Activated naive CD4-positive, alpha-beta T cell treated with anti-CD3 and anti-CD28 coated beads, Interleukin-2, amount 50 U/mL, for 72 hours (primary cell): ENCODE data around the gene PROX1. TPM values are rescaled to one million over a fixed set of nuclear protein-coding genes. Genes with fewer than 3 reads are reported as not detected.
A peak's percentile ranks its signal among the peaks of the same experiment; 100 is the strongest.

ENCODE experiments used
- ATAC-seq, 2 donors: fragments of 150-1000 bp; cut with Tn5 transposase; 2 replicates each; pipeline ENCODE4 v1.10.0; 2021; ENCODE audit warnings: mild to moderate bottlenecking in 2 of 2, moderate library complexity in 2 of 2
- DNase-seq, 2 donors: peaks; one replicate each; pipeline ENCODE4 v3.0.0; 2021 to 2022; ENCODE audit warnings: low spot score in 2 of 2
- H3K27ac Mint-ChIP-seq, 2 donors: one replicate each; pipeline ENCODE4 v1.8.0; 2022; ENCODE audit warnings: mild to moderate bottlenecking in 2 of 2, mixed read lengths in 2 of 2
- H3K36me3 Mint-ChIP-seq, 2 donors: one replicate each; pipeline ENCODE4 v1.8.0; 2022; ENCODE audit warnings: mixed read lengths in 2 of 2
- H3K9me3 Mint-ChIP-seq, 2 donors: one replicate each; pipeline ENCODE4 v1.8.0; 2022; ENCODE audit warnings: mixed read lengths in 2 of 2
- total RNA-seq, 2 donors: library from RNA; stranded (reverse); gene quantifications; one replicate each; pipeline ENCODE4 v1.2.3, GENCODE V29; 2022

PROX1 gene
- total RNA-seq, 2 donors from 2014 or later: 0.08 to 0.34 TPM

DNA sequence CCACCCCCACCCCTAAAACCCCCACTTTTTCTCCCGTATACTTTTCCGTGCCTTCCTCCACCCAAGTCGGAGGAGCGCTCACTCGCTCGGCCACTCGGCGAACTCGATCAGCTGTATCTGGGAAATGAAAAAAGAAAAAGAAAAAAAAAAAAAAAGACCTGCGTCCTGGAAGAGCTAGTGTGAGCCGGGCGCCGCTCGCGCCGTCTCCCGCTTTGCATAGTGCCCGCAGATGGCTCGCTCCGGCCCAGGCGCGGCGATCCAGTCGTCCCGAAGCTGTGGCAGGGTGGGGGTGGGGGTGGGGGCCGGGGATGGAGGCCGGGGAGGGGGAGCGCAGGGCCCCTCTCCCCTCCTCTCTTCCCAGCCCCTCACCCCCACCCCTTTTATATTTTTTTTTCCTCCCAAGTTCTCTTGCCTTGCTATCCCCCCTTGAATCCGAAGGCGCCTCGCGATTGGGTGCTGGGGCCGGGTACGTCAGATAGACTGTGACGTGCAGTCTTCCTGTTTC is 299 bp upstream of the PROX1 start:
- no peak for DNase-seq
- Mint-ChIP-seq H3K36me3 (peaks cover 8 to 21% of the 10 kb centered on the region in 2 donors), H3K27ac (peak overlapping the region in 1 of 2 donors; percentile 32), H3K9me3 (no peaks in the 10 kb centered on the region)
- peak; percentile 32 to 84 for ATAC-seq

GRCh38 chr1:213988507-213989001 is 781 bp downstream of the PROX1 start:
- Mint-ChIP-seq H3K36me3 (peaks cover 8 to 21% of the 10 kb centered on the region in 2 donors), H3K9me3 (no peaks in the 10 kb centered on the region), H3K27ac (peak overlapping the region in 1 of 2 donors; percentile 32)
- ATAC-seq (no peak), DNase-seq (no peak)

GRCh38 chr1:213989002-213989855 is 1.5 kb downstream of the PROX1 start:
- Mint-ChIP-seq H3K27ac (no peak overlapping the region), H3K36me3 (peaks cover 8 to 14% of the 10 kb centered on the region in 2 donors), H3K9me3 (no peaks in the 10 kb centered on the region)
- ATAC-seq (no peak), DNase-seq (no peak)

DNA sequence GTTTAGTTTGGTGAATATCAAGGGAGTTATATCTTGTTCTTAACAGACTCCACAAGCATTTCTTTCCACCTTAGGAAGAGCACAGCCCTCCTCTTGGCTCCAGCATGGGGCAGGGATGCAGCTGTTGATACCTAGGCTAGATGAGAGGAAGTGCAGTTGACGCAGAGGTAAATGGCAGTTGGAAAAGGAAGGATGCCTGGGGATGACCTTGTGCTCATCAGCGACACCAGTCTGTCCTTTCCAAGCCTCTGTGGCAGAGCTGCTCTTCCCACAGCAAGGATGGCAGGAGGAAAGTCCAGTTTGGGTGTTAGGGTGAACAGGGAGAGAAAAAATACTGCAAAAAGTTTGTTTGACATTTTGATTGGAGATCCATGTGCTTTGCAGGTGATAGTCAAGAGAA is 6.2 kb downstream of the PROX1 start:
- ATAC-seq: no peak
- Mint-ChIP-seq H3K27ac (no peak overlapping the region), H3K9me3 (no peaks in the 10 kb centered on the region)

GRCh38 chr1:213994888-213995287 is 7.1 kb downstream of the PROX1 start:
- H3K27ac Mint-ChIP-seq: no peak overlapping the region
- no peaks in the 10 kb centered on the region for H3K9me3 Mint-ChIP-seq
- peaks cover 0 to 5% of the 10 kb centered on the region in 2 donors for H3K36me3 Mint-ChIP-seq
- DNase-seq: no peak
- no peak for ATAC-seq

More for the DNA sequence above, 6.2 kb downstream of the PROX1 start:
- H3K36me3 Mint-ChIP-seq: peaks cover 5 to 7% of the 10 kb centered on the region in 2 donors
- DNase-seq: no peak

DNA sequence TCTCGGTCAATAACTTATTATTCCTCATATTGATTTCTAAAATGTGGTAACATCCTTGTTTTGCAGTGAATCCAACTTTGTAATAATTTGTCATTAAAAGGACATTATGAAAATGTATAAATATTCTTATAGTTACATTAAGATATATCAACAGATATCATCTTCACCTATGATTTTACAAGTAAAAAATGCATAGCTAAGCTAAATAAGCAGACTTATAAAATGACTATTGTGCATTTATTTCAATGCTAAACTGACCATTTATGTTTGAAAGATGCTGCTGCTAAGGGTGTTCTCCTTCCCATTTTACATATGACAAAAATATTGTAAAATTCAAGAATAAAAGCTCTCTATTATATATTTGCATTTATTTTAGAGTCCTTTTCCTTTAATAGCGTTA is 7.8 kb downstream of the PROX1 start:
- no peak for ATAC-seq
- DNase-seq: no peak
- H3K27ac Mint-ChIP-seq: no peak overlapping the region
- peaks cover 0 to 5% of the 10 kb centered on the region in 2 donors for H3K36me3 Mint-ChIP-seq
- H3K9me3 Mint-ChIP-seq: no peaks in the 10 kb centered on the region

DNA sequence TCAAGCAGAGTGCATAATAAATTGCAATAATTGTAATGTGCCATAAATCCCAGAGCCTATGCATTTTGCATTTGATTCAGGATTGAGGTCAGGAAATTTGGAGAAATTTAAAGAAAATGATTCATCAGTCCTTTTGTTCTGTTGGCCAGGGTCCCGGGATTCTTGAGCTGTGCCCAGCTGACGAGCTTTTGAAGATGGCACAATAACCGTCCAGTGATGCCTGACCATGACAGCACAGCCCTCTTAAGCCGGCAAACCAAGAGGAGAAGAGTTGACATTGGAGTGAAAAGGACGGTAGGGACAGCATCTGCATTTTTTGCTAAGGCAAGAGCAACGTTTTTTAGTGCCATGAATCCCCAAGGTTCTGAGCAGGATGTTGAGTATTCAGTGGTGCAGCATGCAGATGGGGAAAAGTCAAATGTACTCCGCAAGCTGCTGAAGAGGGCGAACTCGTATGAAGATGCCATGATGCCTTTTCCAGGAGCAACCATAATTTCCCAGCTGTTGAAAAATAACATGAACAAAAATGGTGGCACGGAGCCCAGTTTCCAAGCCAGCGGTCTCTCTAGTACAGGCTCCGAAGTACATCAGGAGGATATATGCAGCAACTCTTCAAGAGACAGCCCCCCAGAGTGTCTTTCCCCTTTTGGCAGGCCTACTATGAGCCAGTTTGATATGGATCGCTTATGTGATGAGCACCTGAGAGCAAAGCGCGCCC is 8.7 kb downstream of the PROX1 start:
- no peak overlapping the region for H3K27ac Mint-ChIP-seq

GRCh38 chr1:213997038-213997771 is 9.4 kb downstream of the PROX1 start:
- no peak for ATAC-seq
- Mint-ChIP-seq H3K36me3 (peaks cover 0 to 5% of the 10 kb centered on the region in 2 donors), H3K9me3 (no peaks in the 10 kb centered on the region), H3K27ac (no peak overlapping the region)
- no peak for DNase-seq

More for the DNA sequence above, 8.7 kb downstream of the PROX1 start:
- Mint-ChIP-seq H3K9me3 (no peaks in the 10 kb centered on the region), H3K36me3 (peaks cover 0 to 5% of the 10 kb centered on the region in 2 donors)
- DNase-seq (no peak), ATAC-seq (no peak)

DNA sequence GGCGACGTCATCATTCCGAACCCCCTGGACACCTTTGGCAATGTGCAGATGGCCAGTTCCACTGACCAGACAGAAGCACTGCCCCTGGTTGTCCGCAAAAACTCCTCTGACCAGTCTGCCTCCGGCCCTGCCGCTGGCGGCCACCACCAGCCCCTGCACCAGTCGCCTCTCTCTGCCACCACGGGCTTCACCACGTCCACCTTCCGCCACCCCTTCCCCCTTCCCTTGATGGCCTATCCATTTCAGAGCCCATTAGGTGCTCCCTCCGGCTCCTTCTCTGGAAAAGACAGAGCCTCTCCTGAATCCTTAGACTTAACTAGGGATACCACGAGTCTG is 10.0 kb downstream of the PROX1 start:
- DNase-seq (no peak), ATAC-seq (no peak)
- Mint-ChIP-seq H3K9me3 (no peaks in the 10 kb centered on the region), H3K36me3 (peaks cover 0 to 5% of the 10 kb centered on the region in 2 donors), H3K27ac (no peak overlapping the region)

- no peak overlapping the region for H3K27ac Mint-ChIP-seq
- H3K9me3 Mint-ChIP-seq: no peaks in the 10 kb centered on the region
- no peak for ATAC-seq
- no peak for DNase-seq
- peaks cover 0 to 5% of the 10 kb centered on the region in 2 donors for H3K36me3 Mint-ChIP-seq
Measured at GRCh38 chr1:213998785-213999184, 11.0 kb downstream of the PROX1 start.

GRCh38 chr1:213999732-214000131 is 12.0 kb downstream of the PROX1 start:
- Mint-ChIP-seq H3K27ac (no peak overlapping the region), H3K9me3 (no peaks in the 10 kb centered on the region), H3K36me3 (peaks cover 0 to 5% of the 10 kb centered on the region in 2 donors)
- DNase-seq (no peak), ATAC-seq (no peak)

GRCh38 chr1:214002060-214002459 is 14.3 kb downstream of the PROX1 start:
- Mint-ChIP-seq H3K9me3 (no peaks in the 10 kb centered on the region), H3K27ac (no peak overlapping the region), H3K36me3 (peaks cover 0 to 4% of the 10 kb centered on the region in 2 donors)
- ATAC-seq (no peak), DNase-seq (no peak)

- ATAC-seq (no peak), DNase-seq (no peak)
- Mint-ChIP-seq H3K9me3 (no peaks in the 10 kb centered on the region), H3K36me3 (peaks cover 0 to 4% of the 10 kb centered on the region in 2 donors), H3K27ac (no peak overlapping the region)
Measured at GRCh38 chr1:214002472-214002871, 14.7 kb downstream of the PROX1 start.

GRCh38 chr1:214003233-214003632 is 15.5 kb downstream of the PROX1 start:
- ATAC-seq (no peak), DNase-seq (no peak)
- Mint-ChIP-seq H3K27ac (no peak overlapping the region), H3K36me3 (peaks cover 0 to 4% of the 10 kb centered on the region in 2 donors), H3K9me3 (no peaks in the 10 kb centered on the region)

DNA sequence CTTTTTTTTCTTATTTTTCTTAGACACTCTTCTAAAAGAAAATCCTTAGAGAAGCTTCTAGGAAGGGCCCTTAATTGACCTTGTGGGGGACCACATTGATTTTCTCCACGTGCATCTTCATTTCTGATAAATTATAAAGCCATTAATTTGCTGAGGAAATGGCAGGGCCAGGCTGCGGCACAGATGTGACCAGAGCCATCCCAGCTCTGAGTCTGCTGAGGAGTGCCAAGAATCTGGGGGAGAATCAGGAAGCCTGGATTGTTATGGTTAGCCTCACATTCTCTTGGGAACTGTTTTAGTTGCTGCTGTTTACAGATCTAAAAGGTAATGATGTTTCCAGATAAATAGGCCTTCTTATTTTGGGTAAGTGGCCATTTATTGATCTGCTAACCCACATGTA is 16.2 kb downstream of the PROX1 start:
- no peak overlapping the region for H3K27ac Mint-ChIP-seq
- H3K9me3 Mint-ChIP-seq: no peaks in the 10 kb centered on the region
- no peak for DNase-seq
- H3K36me3 Mint-ChIP-seq: peaks cover 0 to 4% of the 10 kb centered on the region in 2 donors
- no peak for ATAC-seq

DNA sequence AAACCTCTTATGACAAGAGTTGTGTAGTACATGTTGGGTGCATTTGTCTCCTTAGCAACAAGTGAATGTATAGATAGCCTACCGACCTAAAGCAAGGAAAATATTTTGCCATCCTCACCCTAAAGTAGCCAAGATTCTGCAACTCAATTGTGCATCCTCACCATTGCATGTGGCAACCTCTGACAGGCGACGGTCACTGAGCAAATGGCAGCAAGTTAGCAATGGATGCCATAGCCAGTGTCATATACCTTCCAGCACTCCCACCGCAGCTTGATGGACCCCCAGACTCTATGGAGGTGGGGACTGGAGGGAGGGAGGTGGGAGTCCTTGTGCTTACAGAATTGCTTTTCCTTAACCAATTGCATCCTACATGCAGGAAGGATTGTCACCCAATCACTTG is 17.0 kb downstream of the PROX1 start:
- peaks cover 0 to 4% of the 10 kb centered on the region in 2 donors for H3K36me3 Mint-ChIP-seq
- ATAC-seq: no peak
- DNase-seq: no peak
- no peak overlapping the region for H3K27ac Mint-ChIP-seq
- H3K9me3 Mint-ChIP-seq: no peaks in the 10 kb centered on the region

DNA sequence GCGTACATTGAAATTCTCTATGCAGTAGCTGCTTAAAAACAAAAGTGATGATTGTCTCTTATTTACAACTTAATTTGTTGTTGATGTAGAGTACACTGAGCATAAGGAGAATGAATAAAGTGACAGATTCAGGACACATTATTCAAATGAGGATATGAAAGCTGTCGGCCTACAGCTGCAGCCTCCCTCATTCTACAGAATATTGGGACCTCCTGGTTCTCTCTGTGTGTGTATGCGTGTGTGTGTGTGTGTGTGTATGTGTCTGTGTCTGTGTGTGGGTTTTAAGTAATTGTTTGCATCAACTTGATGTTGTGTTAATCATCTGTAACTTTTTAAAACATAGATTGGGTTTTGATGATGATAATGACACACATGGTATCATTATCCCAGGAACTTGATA is 17.9 kb downstream of the PROX1 start:
- H3K27ac Mint-ChIP-seq: no peak overlapping the region
- DNase-seq (no peak), ATAC-seq (no peak)
- peaks cover 0 to 4% of the 10 kb centered on the region in 2 donors for H3K36me3 Mint-ChIP-seq
- no peaks in the 10 kb centered on the region for H3K9me3 Mint-ChIP-seq
